Ascending aorta (tissue), 2 donors: ENCODE data around the gene GADD45B. TPM values are rescaled to one million over a fixed set of nuclear protein-coding genes. Genes with fewer than 3 reads are reported as not detected.

Source experiments
- DNase-seq, 2 donors: peaks; one replicate each; pipeline ENCODE4 v3.0.0-alpha.2; 2019; ENCODE audit warnings: low spot score in 2 of 2
- H3K27ac ChIP-seq, 2 donors: fragments of 200-600 bp; sonication (generic); one replicate each; pipeline ENCODE4 v1.5.1; 2016 to 2017; ENCODE audit warnings: mild to moderate bottlenecking in 1 of 2
- H3K27me3 ChIP-seq: fragments of 200-600 bp; sonication (generic); one replicate; pipeline ENCODE4 v1.5.1; 2017
- H3K36me3 ChIP-seq, 2 donors: fragments of 200-600 bp; sonication (generic); one replicate each; pipeline ENCODE4 v1.5.1; 2016
- H3K4me1 ChIP-seq, 2 donors: fragments of 200-600 bp; sonication (generic); one replicate each; pipeline ENCODE4 v1.5.1; 2016 to 2017; ENCODE audit warnings: mild to moderate bottlenecking in 1 of 2
- H3K4me3 ChIP-seq, 2 donors: fragments of 200-600 bp; sonication (generic); one replicate each; pipeline ENCODE4 v1.5.1; 2016 to 2017; ENCODE audit warnings: mild to moderate bottlenecking in 1 of 2
- H3K9me3 ChIP-seq, 2 donors: fragments of 200-600 bp; sonication (generic); one replicate each; pipeline ENCODE4 v1.5.1; 2016
- CTCF ChIP-seq, 3 experiments: fragments of 200-600 bp in 2 of 3; fragments of 450-650 bp in 1 of 3; sonication (generic) in 2 of 3; IDR thresholded peaks; one replicate each; pipeline ENCODE4 v1.5.1; 2016 to 2019; ENCODE audit warnings: antibody characterized with exemption in 3 of 3, mild to moderate bottlenecking in 1 of 3, moderate library complexity in 1 of 3
- intact Hi-C: fragments of 100-400 bp; cut with DNase I; formaldehyde crosslinking; loops from one replicate; pipeline ENCODE4 v1.15.1; 2023
- total RNA-seq: library from RNA; depleted of rRNA; stranded (reverse); fragments of >200 nt; gene quantifications from one replicate; pipeline ENCODE4 v1.1.0, GENCODE V29; 2016

GADD45B gene
- total RNA-seq, 1 donor from 2014 or later, result 514 TPM

GRCh38 chr19:2485428-2485827 lies 9.5 kb downstream of the GADD45B start:
- DNase-seq, result no peak
- intact Hi-C loops, result no loop called here
- no peak overlapping the region for H3K4me3 ChIP-seq
- H3K36me3 ChIP-seq, result no peaks in the 10 kb centered on the region
- peaks cover 0 to 6% of the 10 kb centered on the region in 2 donors for H3K9me3 ChIP-seq
- no peak overlapping the region for H3K27ac ChIP-seq
- TF ChIP-seq CTCF (IDR thresholded peaks at IDR 0.05), result no peak
- H3K27me3 ChIP-seq, result no peaks in the 10 kb centered on the region
- peaks cover 6 to 15% of the 10 kb centered on the region in 2 donors for H3K4me1 ChIP-seq

GRCh38 chr19:2487090-2487489 lies 11.2 kb downstream of the GADD45B start:
- intact Hi-C loops, result no loop called here
- H3K27me3 ChIP-seq, result no peaks in the 10 kb centered on the region
- DNase-seq, result no peak
- TF ChIP-seq CTCF (IDR thresholded peaks at IDR 0.05), result no peak
- peaks cover 0 to 6% of the 10 kb centered on the region in 2 donors for H3K9me3 ChIP-seq
- peaks cover 5 to 15% of the 10 kb centered on the region in 2 donors for H3K4me1 ChIP-seq
- no peak overlapping the region for H3K27ac ChIP-seq
- no peak overlapping the region for H3K4me3 ChIP-seq
- H3K36me3 ChIP-seq, result no peaks in the 10 kb centered on the region

GRCh38 chr19:2487842-2488241 lies 11.9 kb downstream of the GADD45B start:
- Histone ChIP-seq H3K27ac (peak overlapping the region; percentile 78), H3K4me3 (peak overlapping the region in 1 of 2 donors; percentile 74), H3K9me3 (peaks cover 0 to 6% of the 10 kb centered on the region in 2 donors), H3K27me3 (no peaks in the 10 kb centered on the region), H3K4me1 (peaks cover 5 to 15% of the 10 kb centered on the region in 2 donors), H3K36me3 (no peaks in the 10 kb centered on the region)
- intact Hi-C loops, result no loop called here
- TF ChIP-seq CTCF (IDR thresholded peaks at IDR 0.05), result no peak
- no peak for DNase-seq

GRCh38 chr19:2488405-2488941 lies 12.5 kb downstream of the GADD45B start:
- Histone ChIP-seq H3K36me3 (no peaks in the 10 kb centered on the region), H3K4me1 (peaks cover 5 to 15% of the 10 kb centered on the region in 2 donors), H3K27me3 (no peaks in the 10 kb centered on the region), H3K9me3 (peaks cover 0 to 2% of the 10 kb centered on the region in 2 donors), H3K27ac (peak overlapping the region; percentile 78), H3K4me3 (peak overlapping the region; percentile 60 to 74)
- intact Hi-C loops, result no loop called here
- TF ChIP-seq CTCF (IDR thresholded peaks at IDR 0.05), result no peak
- DNase-seq, result no peak

DNA sequence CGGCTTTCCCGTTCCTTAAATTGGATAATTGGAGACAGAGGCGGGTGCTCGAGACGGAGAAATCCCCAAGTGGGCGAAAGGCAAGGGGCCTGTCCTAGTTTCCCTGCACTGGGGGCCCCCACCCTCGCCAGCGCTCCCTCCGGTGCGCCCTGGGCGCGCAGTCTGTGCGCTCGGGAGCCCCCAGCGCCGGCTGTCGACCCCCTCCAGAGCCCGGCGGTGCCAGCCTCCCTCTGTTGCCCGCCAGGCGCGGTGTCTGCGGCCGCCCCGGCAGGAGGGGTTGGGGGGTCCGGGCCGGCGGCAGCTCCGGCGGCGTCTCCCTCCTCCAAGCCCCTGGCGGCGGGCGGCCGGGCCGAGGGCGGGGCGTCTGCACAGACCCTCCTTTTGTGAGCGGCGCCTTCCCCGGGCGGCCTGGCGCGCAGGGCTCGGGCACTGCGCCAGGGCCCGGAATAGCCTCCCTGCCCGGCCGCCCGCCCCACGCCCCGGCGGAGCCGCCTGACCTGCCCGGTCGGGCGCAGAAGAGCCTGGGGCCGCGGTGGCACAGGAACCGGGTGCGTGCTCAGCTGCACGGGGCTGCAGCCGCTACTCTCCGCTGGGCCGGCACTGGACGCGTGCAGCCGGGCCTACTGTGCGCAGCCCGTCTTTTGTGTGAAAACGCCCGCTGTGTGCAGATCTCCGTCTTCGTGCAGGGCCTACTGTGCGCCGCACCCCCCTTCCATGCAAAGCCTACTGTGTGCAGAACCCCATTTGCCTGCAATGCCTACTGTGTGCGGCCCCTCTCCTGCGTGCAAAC lies 13.2 kb downstream of the GADD45B start:
- intact Hi-C loops, result no loop called here
- Histone ChIP-seq H3K9me3 (no peaks in the 10 kb centered on the region), H3K27me3 (no peaks in the 10 kb centered on the region), H3K4me3 (peak overlapping the region; percentile 60 to 74), H3K4me1 (peaks cover 5 to 15% of the 10 kb centered on the region in 2 donors), H3K36me3 (no peaks in the 10 kb centered on the region), H3K27ac (peak overlapping the region; percentile 78)
- TF ChIP-seq CTCF (IDR thresholded peaks at IDR 0.05), result peak in 1 of 3 experiments; percentile 9
- peak in 1 of 2 donors; percentile 76 for DNase-seq
